ENCODE measurements around the gene GHRH. TPM values are rescaled to one million over a fixed set of nuclear protein-coding genes. Genes with fewer than 3 reads are reported as not detected.

Gene GHRH
- total RNA-seq (not detected), polyA plus RNA-seq (not detected)
- long read RNA-seq, donor 1, result 0 reads
- long read RNA-seq, donor 2, result 0 reads
- long read RNA-seq, donor 3, result 0 reads
- long read RNA-seq, donor 4, result 0 reads
- long read RNA-seq, donor 5, result 0 reads
- long read RNA-seq, donor 6, result 0 reads
- long read RNA-seq, donor 7, result 0 reads
- long read RNA-seq, donor 8, result 0 reads
- long read RNA-seq, donor 9, result 0 reads
- long read RNA-seq, donor 10, result 0 reads

- Histone ChIP-seq H3K27ac (no peak within 1 kb of the TSS), H3K9me3 (no peaks in the 10 kb centered on the region), H3K4me3 (no peak within 1 kb of the TSS), H3K36me3 (no peaks in the 10 kb centered on the region), H3K4me1 (no peaks in the 10 kb centered on the region), H3K27me3 (peaks cover 0 to 6% (median 0%) of the 10 kb centered on the region in 3 donors)
- intact Hi-C loops (cut with DNase I; ENCODE audit: low total_unique reads), result no loop called here
- DNase-seq, result no peak
- 61 to 74% (median 72%) methylated on average over 9 of the region's 9 CpGs for WGBS, 5 donors
- TF ChIP-seq EP300 (IDR thresholded peaks at IDR 0.05), result no peak
- no peak for TF ChIP-seq POLR2A (IDR thresholded peaks at IDR 0.05)
- TF ChIP-seq CTCF (IDR thresholded peaks at IDR 0.05), result no peak
- TF ChIP-seq POLR2AphosphoS5 (IDR thresholded peaks at IDR 0.05), result no peak
These were observed at the start of gene GHRH for GRCh38 chr20:37261714-37262113. Gene GHRH, minus strand, starts transcription at chr20:37261814. Its CDS starts 4,925 bp downstream, at chr20:37256889.

- no peaks in the 10 kb centered on the region for H3K9me3 ChIP-seq
- no peak for TF ChIP-seq CTCF (IDR thresholded peaks at IDR 0.05)
- no peak for TF ChIP-seq POLR2A (IDR thresholded peaks at IDR 0.05)
- TF ChIP-seq EP300 (IDR thresholded peaks at IDR 0.05), result no peak
- no peak for TF ChIP-seq POLR2AphosphoS5 (IDR thresholded peaks at IDR 0.05)
- no peak for DNase-seq
- no peak overlapping the region for H3K4me3 ChIP-seq
- WGBS, 5 donors, result 86 to 95% (median 94%) methylated on average over 11 of the region's 11 CpGs
- intact Hi-C loops (cut with DNase I; ENCODE audit: low total_unique reads), result no loop called here
- H3K27ac ChIP-seq, result peak overlapping the region in 1 of 5 donors; percentile 87
- H3K36me3 ChIP-seq, result peaks cover 5 to 32% (median 25%) of the 10 kb centered on the region in 4 donors
- no peaks in the 10 kb centered on the region for H3K27me3 ChIP-seq
- H3K4me1 ChIP-seq, result peaks cover 78 to 100% (median 88%) of the 10 kb centered on the region in 4 donors
These were observed 49.3 kb upstream of the GHRH start for GRCh38 chr20:37310951-37311350.

- no peak for TF ChIP-seq EP300 (IDR thresholded peaks at IDR 0.05)
- no peak for TF ChIP-seq POLR2AphosphoS5 (IDR thresholded peaks at IDR 0.05)
- no peak for TF ChIP-seq POLR2A (IDR thresholded peaks at IDR 0.05)
- no peak for TF ChIP-seq CTCF (IDR thresholded peaks at IDR 0.05)
- H3K4me1 ChIP-seq, result peaks cover 72 to 100% (median 85%) of the 10 kb centered on the region in 4 donors
- H3K27ac ChIP-seq, result peak overlapping the region; percentile 12 to 87 (median 85)
- H3K36me3 ChIP-seq, result peaks cover 5 to 33% (median 26%) of the 10 kb centered on the region in 4 donors
- no peaks in the 10 kb centered on the region for H3K9me3 ChIP-seq
- intact Hi-C loops (cut with DNase I; ENCODE audit: low total_unique reads), result no loop called here
- peak; percentile 51 to 77 for DNase-seq
- no peaks in the 10 kb centered on the region for H3K27me3 ChIP-seq
- no peak overlapping the region for H3K4me3 ChIP-seq
- 47 to 61% (median 61%) methylated on average over 16 of the region's 16 CpGs for WGBS, 5 donors
These were observed 48.4 kb upstream of the GHRH start for GRCh38 chr20:37309936-37310590.

- H3K27me3 ChIP-seq, result no peaks in the 10 kb centered on the region
- DNase-seq, result no peak
- H3K36me3 ChIP-seq, result peaks cover 5 to 40% (median 33%) of the 10 kb centered on the region in 4 donors
- H3K4me3 ChIP-seq, result no peak overlapping the region
- intact Hi-C loops (cut with DNase I; ENCODE audit: low total_unique reads), result no loop called here
- peaks cover 69 to 100% (median 82%) of the 10 kb centered on the region in 4 donors for H3K4me1 ChIP-seq
- H3K9me3 ChIP-seq, result no peaks in the 10 kb centered on the region
- peak overlapping the region; percentile 59 to 87 (median 74) for H3K27ac ChIP-seq
- WGBS, 5 donors, result 95 to 98% (median 97%) methylated on average over 6 of the region's 6 CpGs
- TF ChIP-seq POLR2A (IDR thresholded peaks at IDR 0.05) (no peak), EP300 (IDR thresholded peaks at IDR 0.05) (no peak), CTCF (IDR thresholded peaks at IDR 0.05) (no peak), POLR2AphosphoS5 (IDR thresholded peaks at IDR 0.05) (no peak)
These were observed 47.7 kb upstream of the GHRH start for GRCh38 chr20:37309290-37309689.

Measured in stomach (tissue), 19 donors.